Measurements from ENCODE around the gene AKIRIN2. TPM values are rescaled to one million over a fixed set of nuclear protein-coding genes. Genes with fewer than 3 reads are reported as not detected.

AKIRIN2 gene
- total and polyA plus RNA-seq, 2 donors (not counting 1 experiment from before 2014, with no cell fraction given), result 82.2 to 108 TPM

DNA sequence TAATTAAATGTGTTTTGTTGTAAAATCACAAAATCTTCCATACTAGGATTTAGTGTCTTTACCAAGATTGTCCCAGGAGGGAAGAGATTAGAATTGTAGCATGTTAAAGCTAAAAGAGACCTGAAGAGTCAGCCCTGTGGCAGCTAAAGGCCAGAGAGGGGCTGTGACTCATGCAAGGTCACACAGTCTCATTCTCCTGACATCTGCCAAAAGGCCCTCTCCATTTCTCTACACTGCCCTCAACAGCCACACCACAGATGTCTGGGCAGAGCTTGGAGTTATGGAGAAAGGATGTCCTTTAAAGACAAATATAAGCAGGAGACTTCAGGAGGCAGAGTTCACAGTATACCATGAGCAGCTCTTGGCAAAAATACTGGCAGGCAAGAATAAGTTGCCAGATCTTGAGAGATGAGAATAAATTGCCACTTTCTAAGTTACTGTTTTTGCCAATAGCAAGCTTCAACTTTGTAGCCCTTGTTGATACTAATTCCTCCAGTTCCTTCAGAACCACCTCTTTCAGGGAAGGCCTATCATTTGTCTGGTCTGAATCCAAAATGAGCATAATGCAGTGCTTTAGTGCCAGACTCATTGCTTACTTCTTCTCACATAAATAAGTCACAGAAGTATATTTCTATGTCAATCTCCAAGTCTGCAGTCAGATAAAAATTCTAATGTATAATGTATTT is 41.7 kb downstream of the AKIRIN2 start:
- Mint-ChIP-seq H3K4me1 (peaks cover 7% of the 10 kb centered on the region), H3K27me3 (no peaks in the 10 kb centered on the region), H3K9me3 (ENCODE audit: insufficient read depth) (no peaks in the 10 kb centered on the region), H3K27ac (no peak overlapping the region), H3K4me3 (no peak overlapping the region)
- DNase-seq (no peak), ATAC-seq (ENCODE audit: low read depth) (no peak)
- TF ChIP-seq EZH2 (IDR thresholded peaks at IDR 0.05; ENCODE audit: borderline replicate concordance, insufficient read depth, low read depth, low read length, poor library complexity, severe bottlenecking), result no peak
- TF ChIP-seq, protein P1, sequence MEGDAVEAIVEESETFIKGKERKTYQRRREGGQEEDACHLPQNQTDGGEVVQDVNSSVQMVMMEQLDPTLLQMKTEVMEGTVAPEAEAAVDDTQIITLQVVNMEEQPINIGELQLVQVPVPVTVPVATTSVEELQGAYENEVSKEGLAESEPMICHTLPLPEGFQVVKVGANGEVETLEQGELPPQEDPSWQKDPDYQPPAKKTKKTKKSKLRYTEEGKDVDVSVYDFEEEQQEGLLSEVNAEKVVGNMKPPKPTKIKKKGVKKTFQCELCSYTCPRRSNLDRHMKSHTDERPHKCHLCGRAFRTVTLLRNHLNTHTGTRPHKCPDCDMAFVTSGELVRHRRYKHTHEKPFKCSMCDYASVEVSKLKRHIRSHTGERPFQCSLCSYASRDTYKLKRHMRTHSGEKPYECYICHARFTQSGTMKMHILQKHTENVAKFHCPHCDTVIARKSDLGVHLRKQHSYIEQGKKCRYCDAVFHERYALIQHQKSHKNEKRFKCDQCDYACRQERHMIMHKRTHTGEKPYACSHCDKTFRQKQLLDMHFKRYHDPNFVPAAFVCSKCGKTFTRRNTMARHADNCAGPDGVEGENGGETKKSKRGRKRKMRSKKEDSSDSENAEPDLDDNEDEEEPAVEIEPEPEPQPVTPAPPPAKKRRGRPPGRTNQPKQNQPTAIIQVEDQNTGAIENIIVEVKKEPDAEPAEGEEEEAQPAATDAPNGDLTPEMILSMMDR (IDR thresholded peaks at IDR 0.05), result no peak
- H3K4me1 ChIP-seq (ENCODE audit: control insufficient read depth in 2 of 2, insufficient read depth in 2 of 2, low read length in 2 of 2), result peaks cover 2 to 3% of the 10 kb centered on the region in 2 donors
- H3K4me2 ChIP-seq (replicated peaks; ENCODE audit: low read depth, low read length, poor library complexity, severe bottlenecking), result no peak overlapping the region
- intact Hi-C loops (cut with micrococcal nuclease), result no loop called here
- H2AFZ ChIP-seq (ENCODE audit: insufficient read depth, low read depth, low read length, poor library complexity, severe bottlenecking), result no peak overlapping the region
- H3K9me3 ChIP-seq (ENCODE audit: control extremely low read depth in 1 of 3, control insufficient read depth in 2 of 3, insufficient read depth in 1 of 3, low read length in 2 of 3), result no peaks in the 10 kb centered on the region
- H3K4me3 ChIP-seq (ENCODE audit: control extremely low read depth in 1 of 5, extremely low read depth in 1 of 5, insufficient read depth in 1 of 5, low read depth in 2 of 5, low read length in 4 of 5), result no peak overlapping the region
- ChIA-PET POLR2A (no interaction called here), CTCF (interaction anchor here (1.5 kb wide), 1 partner anchor 171 kb away, joined by 4 read pairs; no protein-coding TSS in a partner anchor)
- H4K20me1 ChIP-seq (ENCODE audit: control insufficient read depth, insufficient read depth, low read length, poor library complexity, severe bottlenecking), result no peaks in the 10 kb centered on the region
- no peak overlapping the region for H3K27ac ChIP-seq (ENCODE audit: low read length in 2 of 2)
- H3K27me3 ChIP-seq (replicated peaks in 1 of 4; ENCODE audit: control extremely low read depth in 1 of 4, control insufficient read depth in 3 of 4, insufficient read depth in 4 of 4, low read length in 3 of 4), result no peaks in the 10 kb centered on the region
- H3K79me2 ChIP-seq (ENCODE audit: control insufficient read depth, insufficient read depth, low read length), result no peaks in the 10 kb centered on the region
- peaks cover 0 to 10% of the 10 kb centered on the region in 2 experiments for H3K36me3 ChIP-seq (replicated peaks in 1 of 2; ENCODE audit: control extremely low read depth in 1 of 2, control insufficient read depth in 1 of 2, extremely low read depth in 1 of 2, insufficient read depth in 2 of 2, low read length in 1 of 2)
- H3K9ac ChIP-seq (ENCODE audit: low read length), result no peak overlapping the region

DNA sequence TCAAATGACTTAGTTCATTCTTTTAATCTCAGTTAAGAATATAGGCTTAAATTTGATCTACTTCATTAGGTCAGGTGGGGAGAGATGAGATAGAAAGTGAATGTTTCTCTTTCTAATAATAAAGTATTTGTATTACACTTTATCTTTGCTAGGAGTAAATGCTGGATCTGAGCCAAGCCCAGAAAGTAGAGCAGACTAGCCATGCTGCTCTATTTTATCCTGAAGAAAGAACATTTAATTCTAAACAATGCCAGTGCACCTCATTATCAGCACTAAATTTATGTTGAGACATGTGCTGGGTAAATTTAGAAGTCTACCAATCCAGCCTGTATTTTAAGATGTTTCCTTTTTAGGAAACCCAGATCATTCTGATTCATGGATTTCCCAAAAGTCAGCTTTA is 43.5 kb downstream of the AKIRIN2 start:
- no peak overlapping the region for H3K9ac ChIP-seq (ENCODE audit: low read length)
- no peaks in the 10 kb centered on the region for H3K79me2 ChIP-seq (ENCODE audit: control insufficient read depth, insufficient read depth, low read length)
- H3K9me3 Mint-ChIP-seq (ENCODE audit: insufficient read depth), result no peaks in the 10 kb centered on the region
- no peaks in the 10 kb centered on the region for H4K20me1 ChIP-seq (ENCODE audit: control insufficient read depth, insufficient read depth, low read length, poor library complexity, severe bottlenecking)
- H3K27me3 Mint-ChIP-seq, result no peaks in the 10 kb centered on the region
- no peak overlapping the region for H2AFZ ChIP-seq (ENCODE audit: insufficient read depth, low read depth, low read length, poor library complexity, severe bottlenecking)
- ChIA-PET POLR2A (no interaction called here), CTCF (no interaction called here)
- peaks cover 0 to 8% of the 10 kb centered on the region in 2 experiments for H3K36me3 ChIP-seq (replicated peaks in 1 of 2; ENCODE audit: control extremely low read depth in 1 of 2, control insufficient read depth in 1 of 2, extremely low read depth in 1 of 2, insufficient read depth in 2 of 2, low read length in 1 of 2)
- no peak overlapping the region for H3K27ac Mint-ChIP-seq
- TF ChIP-seq EZH2 (IDR thresholded peaks at IDR 0.05; ENCODE audit: borderline replicate concordance, insufficient read depth, low read depth, low read length, poor library complexity, severe bottlenecking), result no peak
- TF ChIP-seq, protein P1 (IDR thresholded peaks at IDR 0.05), result no peak
- DNase-seq, result no peak
- intact Hi-C loops (cut with micrococcal nuclease), result no loop called here
- no peak overlapping the region for H3K4me3 ChIP-seq (ENCODE audit: control extremely low read depth in 1 of 5, extremely low read depth in 1 of 5, insufficient read depth in 1 of 5, low read depth in 2 of 5, low read length in 4 of 5)
- H3K27ac ChIP-seq (ENCODE audit: low read length in 2 of 2), result no peak overlapping the region
- no peak overlapping the region for H3K4me3 Mint-ChIP-seq
- H3K27me3 ChIP-seq (replicated peaks in 1 of 4; ENCODE audit: control extremely low read depth in 1 of 4, control insufficient read depth in 3 of 4, insufficient read depth in 4 of 4, low read length in 3 of 4), result no peaks in the 10 kb centered on the region
- peaks cover 7% of the 10 kb centered on the region for H3K4me1 Mint-ChIP-seq
- ATAC-seq (ENCODE audit: low read depth), result no peak
- H3K4me1 ChIP-seq (ENCODE audit: control insufficient read depth in 2 of 2, insufficient read depth in 2 of 2, low read length in 2 of 2), result peaks cover 2 to 3% of the 10 kb centered on the region in 2 donors
- no peak overlapping the region for H3K4me2 ChIP-seq (replicated peaks; ENCODE audit: low read depth, low read length, poor library complexity, severe bottlenecking)
- H3K9me3 ChIP-seq (ENCODE audit: control extremely low read depth in 1 of 3, control insufficient read depth in 2 of 3, insufficient read depth in 1 of 3, low read length in 2 of 3), result no peaks in the 10 kb centered on the region
